ENCODE results near the gene REPS1.
"Not testable (repeated sequence)": the region's sequence is repeated elsewhere in the genome, so short reads cannot be mapped to it uniquely, and the experiment has no call there.

REPS1 gene

GRCh38 chr6:139003751-139004150 lies 15.7 kb upstream of the REPS1 start:
- DNase-seq, result no peak

DNA sequence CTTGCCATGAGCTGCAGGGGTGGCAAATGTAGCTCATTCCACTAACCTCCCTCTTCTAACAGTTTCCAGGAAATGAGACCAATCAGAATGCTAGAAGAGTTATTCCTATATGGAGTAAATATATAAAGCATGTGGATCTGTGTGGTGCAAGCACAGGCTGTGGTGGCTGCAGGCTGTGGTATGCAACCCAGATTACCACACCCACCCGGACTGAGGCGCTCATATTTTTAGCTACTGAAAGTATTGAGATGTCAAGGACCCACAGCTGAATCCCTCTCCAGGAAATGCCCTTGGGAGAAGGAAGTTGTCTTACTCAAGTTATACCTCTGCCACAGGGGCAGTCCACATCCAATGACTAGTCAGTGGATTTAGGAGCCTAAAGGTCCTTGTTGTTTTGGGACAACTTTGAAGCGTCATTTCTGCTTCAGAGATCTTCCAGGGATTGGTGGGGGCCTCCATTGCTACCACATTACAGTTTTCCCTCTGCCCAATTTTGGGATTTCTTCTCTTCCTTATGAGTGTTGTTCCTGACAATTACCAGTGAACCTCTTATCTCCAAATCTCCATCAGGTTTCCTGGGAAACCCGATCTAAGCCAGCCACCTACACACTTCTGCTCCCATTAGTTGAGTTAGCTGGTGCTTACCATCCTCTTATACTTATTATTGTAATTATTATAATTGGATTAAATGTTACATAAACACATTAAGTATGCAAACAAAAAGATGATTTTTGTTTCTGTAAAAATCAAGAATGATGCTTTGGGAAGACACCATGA lies 12.1 kb upstream of the REPS1 start:
- no peak for DNase-seq

- no peak for DNase-seq
Measured at GRCh38 chr6:138997136-138997535, 9.1 kb upstream of the REPS1 start.

DNA sequence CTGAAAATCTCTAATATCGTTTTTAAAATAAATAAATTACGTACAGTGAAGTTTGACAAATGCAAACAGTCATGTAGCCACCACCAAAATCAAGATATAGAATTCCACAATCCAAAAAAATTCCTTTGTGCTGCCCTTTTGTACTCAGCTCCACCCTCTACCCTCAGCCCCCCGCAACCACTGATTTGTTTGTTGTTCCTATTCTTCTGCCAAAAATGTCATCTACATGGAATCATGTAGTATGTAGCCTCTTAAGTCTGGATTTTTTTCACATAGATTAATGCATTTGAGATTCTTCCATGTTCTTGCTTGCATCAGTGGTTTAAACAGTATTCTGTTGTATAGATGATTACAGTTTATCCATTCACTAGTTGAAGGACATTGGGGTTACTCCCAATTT lies 8.5 kb upstream of the REPS1 start:
- DNase-seq, result no peak

GRCh38 chr6:138993410-138993809 lies 5.4 kb upstream of the REPS1 start:
- DNase-seq, result not testable (repeated sequence)

- DNase-seq, result not testable (repeated sequence)
Measured at GRCh38 chr6:138992965-138993364, 4.9 kb upstream of the REPS1 start.

- DNase-seq, result no peak
Measured at GRCh38 chr6:138991206-138991605, 3.2 kb upstream of the REPS1 start.

DNA sequence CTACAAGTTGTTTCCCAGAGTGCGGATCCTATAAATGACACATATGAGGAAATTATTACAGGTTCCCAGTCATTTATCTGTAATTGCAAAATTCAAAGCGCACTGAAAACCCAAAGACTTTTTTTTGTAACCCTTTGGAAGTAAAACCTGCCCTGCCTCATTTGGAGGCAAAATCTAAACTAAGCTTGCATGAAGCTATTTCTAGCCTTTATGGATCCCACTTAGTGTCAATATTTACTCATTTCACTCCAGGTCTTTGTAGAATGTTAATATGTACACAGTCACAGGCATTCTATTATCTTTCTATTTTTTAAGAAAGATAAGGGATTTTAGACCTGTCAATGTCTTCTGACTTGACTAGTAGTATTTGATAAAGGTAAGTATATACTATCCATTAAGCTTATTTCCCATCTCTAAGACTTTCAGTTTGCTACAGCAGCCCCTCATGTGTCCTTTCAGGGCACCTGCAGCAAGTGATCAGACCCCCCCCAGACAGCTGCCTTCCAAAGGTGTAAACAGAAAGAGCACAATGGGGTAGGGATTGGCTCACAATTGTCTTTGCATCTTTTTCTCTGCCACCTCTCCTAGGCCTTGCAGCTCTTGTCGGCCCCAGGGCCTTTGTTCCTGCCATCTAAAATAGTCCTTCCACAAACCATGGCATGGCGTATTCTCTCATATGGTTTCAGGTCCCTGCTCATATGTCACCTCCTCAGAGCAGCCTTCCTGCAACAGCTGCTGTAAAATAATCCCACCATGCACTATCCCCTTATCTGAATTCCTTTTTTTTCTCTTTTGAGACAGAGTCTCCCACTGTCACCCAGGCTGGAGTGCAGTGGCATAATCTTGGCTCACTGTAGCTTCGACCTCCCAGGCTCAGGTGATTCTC lies 1.3 kb upstream of the REPS1 start:
- DNase-seq, result no peak

DNA sequence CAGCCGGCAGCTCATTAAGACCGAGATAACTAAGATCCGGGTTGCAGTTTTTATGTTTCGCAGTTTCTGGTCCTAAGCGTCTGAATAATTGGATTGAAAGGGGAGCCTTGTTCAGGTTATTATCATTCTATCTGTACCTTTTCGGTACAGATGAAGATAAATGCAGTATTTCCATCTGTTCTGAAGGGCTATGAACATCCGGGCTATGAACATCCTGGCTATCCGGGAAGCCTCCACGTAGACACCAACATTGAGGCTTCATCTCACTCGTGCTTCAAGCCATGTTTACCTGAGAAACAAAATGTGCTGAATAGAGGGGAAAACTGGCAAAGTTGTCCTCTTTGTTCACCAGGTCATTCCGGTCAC lies 399 bp upstream of the REPS1 start:
- DNase-seq, result no peak

DNA sequence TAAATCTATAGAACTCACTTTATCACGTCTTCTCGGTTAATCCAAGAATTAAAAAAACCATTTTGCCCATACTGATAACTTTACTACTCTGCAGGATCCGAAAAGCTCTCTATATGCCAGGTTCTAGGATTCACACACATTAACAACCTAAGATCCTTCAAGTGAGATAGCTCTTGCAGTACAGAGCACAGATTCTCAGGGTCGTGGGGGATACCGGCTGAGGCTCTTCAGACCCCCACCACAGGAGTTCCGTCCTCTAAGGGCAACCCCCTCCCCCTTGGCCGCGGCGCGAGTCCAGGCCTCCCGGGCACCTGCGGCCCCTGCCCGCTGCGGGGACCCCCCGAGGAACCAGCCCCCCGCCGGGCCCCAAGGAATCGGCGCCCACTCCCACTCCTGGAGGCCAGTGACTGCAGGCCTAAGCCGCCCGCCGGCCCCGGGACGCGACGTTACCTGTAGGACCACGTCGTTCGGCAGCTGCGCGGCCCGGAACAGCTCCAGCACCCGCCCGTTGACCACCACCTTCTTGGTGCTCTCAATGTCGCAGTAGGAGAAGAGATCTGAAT lies 892 bp downstream of the REPS1 start:
- DNase-seq, result peak; percentile 25

DNA sequence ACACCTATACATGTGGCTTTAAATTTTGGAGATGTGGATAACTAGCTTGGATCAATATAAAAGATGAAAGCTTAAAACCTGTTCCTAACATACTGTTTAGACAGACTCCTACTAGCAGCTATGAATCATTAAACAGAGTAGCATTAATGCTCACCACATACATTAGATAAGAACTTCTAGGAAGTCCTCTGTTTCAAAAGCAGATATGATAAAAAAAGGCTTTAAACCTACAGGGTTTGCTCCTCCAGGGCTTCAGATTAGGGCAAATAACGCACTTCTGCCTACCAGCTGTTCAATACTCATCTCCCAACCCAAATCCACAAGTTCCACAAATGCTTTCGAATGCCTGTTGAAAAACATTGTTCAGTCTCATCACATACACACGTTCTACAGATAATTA lies 1.5 kb downstream of the REPS1 start:
- peak; percentile 47 for DNase-seq

- no peak for DNase-seq
Measured at GRCh38 chr6:138981416-138981815, 6.6 kb downstream of the REPS1 start.

DNA sequence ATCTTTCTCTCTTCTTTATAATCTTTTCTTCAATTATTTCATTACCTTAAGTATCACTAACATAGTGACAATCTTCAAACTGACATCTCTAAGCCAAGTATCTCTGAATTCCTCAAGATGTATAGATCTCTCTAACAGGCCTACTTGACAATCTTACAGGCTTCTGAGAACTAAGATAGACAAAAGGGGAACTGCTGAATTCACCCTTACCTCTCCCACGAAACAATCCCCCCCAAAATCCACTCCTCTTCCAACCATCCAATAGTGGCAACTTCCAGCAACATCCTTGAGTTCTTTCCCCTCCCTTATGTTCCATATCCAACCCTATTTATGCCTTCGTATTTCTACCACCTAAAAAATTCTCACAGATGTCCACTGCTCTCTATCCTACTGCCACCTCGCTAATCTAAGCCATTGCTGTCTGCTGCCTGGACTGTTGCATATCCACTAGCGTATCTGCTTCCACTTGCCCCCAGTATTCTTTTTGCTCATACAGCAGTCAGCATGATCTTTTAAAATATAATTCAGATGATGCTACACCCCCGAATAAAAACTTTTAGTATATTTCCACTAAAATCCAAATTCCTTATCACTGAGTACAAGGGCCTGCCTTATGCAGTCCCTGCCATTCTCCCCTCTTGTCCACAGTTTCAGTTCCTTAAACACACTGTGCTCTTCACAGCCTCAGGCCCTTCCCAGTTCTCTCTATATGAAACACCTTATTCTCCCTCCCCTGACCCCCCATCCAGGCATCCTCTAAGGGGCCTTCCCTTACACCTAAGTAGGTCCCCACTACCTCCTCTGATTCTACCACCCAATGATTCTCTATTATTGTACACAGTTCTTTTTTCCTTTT lies 8.0 kb downstream of the REPS1 start:
- DNase-seq, result no peak

DNA sequence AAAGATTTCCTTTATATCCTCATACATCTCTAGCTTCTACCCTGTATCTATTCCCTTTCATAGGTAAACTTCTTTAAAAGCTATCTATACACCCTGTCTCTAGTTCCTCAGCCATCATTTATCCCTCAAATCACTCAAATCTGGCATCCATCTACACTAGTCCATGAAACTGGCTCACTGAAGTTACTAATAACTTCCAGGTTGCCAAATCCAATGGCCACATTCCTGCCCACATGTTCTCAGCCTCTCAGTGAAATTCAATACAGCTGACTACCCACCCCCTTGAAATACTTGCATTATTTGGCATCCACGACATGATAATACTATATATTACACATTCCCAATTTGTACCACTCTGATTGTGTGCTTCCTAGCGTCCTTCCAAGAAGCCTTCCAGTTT lies 8.7 kb downstream of the REPS1 start:
- DNase-seq, result no peak

GRCh38 chr6:138978229-138978628 lies 9.8 kb downstream of the REPS1 start:
- DNase-seq, result no peak

DNA sequence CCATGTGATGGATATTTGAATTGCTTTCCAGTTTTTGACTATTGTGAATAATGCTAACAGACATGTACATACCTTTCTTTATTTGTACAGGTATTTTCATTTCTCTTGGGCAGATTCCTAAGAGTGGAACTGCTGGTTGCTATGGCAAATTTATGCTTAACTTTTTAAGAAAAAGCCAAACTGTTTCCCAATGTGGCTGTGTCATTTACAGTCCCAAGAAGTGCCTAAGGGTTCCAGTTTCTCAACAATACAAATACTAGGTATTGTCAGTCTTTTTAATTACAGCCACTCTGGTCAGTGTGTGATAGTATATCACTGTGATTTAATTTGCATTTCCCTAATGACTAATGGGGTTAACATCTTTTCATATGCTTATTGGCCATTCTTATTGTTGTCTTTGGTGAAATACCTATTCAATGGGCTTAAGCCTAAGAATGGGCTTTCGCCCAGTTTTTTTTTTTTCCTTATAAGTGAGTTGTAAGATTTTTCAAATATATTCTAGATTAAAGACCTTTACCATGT lies 10.3 kb downstream of the REPS1 start:
- DNase-seq, result no peak

DNA sequence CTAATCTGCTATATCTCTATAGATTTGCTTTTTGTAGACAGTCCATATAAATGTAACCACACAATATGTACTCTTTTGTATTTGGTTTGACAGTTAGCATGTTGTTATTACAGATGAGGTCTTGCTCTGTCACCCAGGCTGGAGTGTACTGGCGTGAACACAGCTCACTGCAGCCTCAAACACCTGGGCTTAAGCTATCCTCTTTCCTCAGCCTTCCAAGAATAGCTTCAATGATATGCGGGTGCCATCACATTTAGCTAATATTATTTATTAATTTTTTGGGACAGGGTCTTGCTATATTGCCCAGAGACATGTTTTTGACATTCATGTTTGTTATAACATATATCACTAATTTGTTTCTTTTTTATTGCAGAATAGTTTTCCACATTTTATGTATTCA lies 10.8 kb downstream of the REPS1 start:
- DNase-seq, result no peak

GRCh38 chr6:138975815-138976214 lies 12.2 kb downstream of the REPS1 start:
- DNase-seq, result no peak

GRCh38 chr6:138973466-138974153 lies 14.4 kb downstream of the REPS1 start:
- DNase-seq, result no peak

GRCh38 chr6:138972226-138972665 lies 15.8 kb downstream of the REPS1 start:
- no peak for DNase-seq

DNA sequence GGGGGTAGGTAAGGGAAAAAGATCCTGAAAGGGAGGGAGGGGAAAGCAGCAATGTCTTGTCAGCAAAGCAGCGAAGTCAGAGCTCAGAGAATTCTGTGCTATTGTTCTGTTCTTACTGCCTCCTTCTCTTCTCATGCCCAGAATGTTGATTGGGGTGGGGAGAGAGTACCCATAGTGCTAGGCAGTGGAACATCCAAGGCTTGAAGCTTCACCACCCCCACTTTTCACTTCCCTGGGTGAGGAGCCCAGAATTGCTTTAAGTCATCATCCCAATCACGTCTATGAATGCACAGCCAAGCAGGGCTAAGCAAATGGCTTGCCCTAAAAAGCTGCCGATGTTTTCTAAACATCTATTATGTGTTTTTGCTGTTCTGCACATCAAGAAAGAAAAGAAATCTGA lies 16.5 kb downstream of the REPS1 start:
- no peak for DNase-seq

GRCh38 chr6:138970856-138971425 lies 17.1 kb downstream of the REPS1 start:
- DNase-seq, result no peak

Data from DMS79 treated with DMSO at 0.1 percent for 48 hours (cell line).